Measurements from ENCODE around the gene KAT6B. TPM values are rescaled to one million over a fixed set of nuclear protein-coding genes. Genes with fewer than 3 reads are reported as not detected.

Gene KAT6B
- total and polyA plus RNA-seq, 2 of the 8 experiments (the other 6 are each of a cell fraction or from before 2014, with no cell fraction given) = 7.3 to 30.8 TPM

DNA sequence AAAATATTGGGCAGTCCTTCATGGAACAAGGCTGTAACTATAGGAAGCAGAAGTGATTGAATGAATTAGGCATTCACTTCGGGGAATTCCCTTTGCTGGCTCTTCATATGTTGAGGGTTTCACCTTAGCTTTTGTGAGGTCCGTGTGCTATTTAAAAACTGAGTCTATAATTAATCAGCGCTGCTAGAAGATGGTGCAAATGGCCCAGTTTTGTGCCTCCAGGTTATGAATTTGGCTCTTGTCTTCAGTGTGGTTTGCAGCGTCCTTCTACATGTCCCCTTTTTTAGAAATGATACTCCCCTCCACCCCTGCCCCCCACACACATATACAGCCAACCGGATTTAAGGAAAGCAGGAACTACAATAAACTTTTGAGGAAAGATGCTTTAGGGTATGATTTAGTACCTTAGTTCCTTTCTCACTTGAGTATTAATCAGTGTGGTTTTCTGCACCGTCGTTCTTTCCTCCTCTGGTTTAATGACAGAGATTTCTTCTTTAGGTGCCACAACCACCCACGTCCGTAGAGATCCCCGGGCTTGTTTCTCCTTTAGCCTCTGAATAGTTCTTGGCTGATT, 174.4 kb downstream of the KAT6B start:
- H3K23ac ChIP-seq (ENCODE audit: insufficient read length) = no peak overlapping the region
- FAIRE-seq = no peak
- 84% methylated on average over 10 of the region's 10 CpGs; no CpG with 5 or more reads in 1 of the 2 experiments for WGBS, 2 experiments (ENCODE audit: extremely low coverage in 1 of 2, insufficient coverage in 1 of 2, insufficient read length in 1 of 2, insufficient replicate concordance in 2 of 2, low coverage in 1 of 2, low lambda C conversion rate in 2 of 2, missing lambda C conversion rate in 1 of 2)
- H4K8ac ChIP-seq (ENCODE audit: extremely low read depth, insufficient read depth, low read length) = no peak overlapping the region
- H3K18ac ChIP-seq (ENCODE audit: extremely low read depth, low read length) = no peak overlapping the region
- H3K4me1 ChIP-seq (replicated peaks in 1 of 4; ENCODE audit: control insufficient read depth in 3 of 4, insufficient read depth in 4 of 4, low read length in 3 of 4) = peaks cover 0 to 2% (median 0%) of the 10 kb centered on the region in 4 experiments; a peak in 1 of 7 replicates
- no peak overlapping the region for H2BK15ac ChIP-seq (ENCODE audit: low read length)
- no peaks in the 10 kb centered on the region for H3K27me3 ChIP-seq (replicated peaks in 1 of 4; ENCODE audit: control insufficient read depth in 3 of 4, extremely low read depth in 1 of 4, insufficient read depth in 3 of 4, low read length in 3 of 4)
- H2AFZ ChIP-seq (ENCODE audit: low read length) = no peak overlapping the region
- H3K36me3 ChIP-seq (ENCODE audit: control insufficient read depth in 2 of 4, insufficient read depth in 4 of 4, low read length in 3 of 4) = peaks cover 0 to 6% (median 4%) of the 10 kb centered on the region in 4 experiments; a peak in 2 of 8 replicates
- no peak overlapping the region for H2BK12ac ChIP-seq (ENCODE audit: low read depth, low read length)
- H2AK5ac ChIP-seq (ENCODE audit: low read depth, low read length) = no peak overlapping the region
- no peak overlapping the region for H3K4me2 ChIP-seq (ENCODE audit: insufficient read depth in 1 of 2, low read depth in 2 of 2, low read length in 2 of 2)
- H3K23me2 ChIP-seq (ENCODE audit: low read depth, low read length) = no peaks in the 10 kb centered on the region
- no peak overlapping the region for H3K14ac ChIP-seq (ENCODE audit: insufficient read length)
- no peaks in the 10 kb centered on the region for H3K9me3 ChIP-seq (ENCODE audit: insufficient read depth in 2 of 2, low read depth in 1 of 2, low read length in 1 of 2)
- no peak overlapping the region for H3K4ac ChIP-seq (replicated peaks; ENCODE audit: insufficient read length, low read depth, low read length)
- no peak overlapping the region for H3K4me3 ChIP-seq (ENCODE audit: extremely low read depth in 1 of 4, insufficient read depth in 2 of 4, low read depth in 3 of 4, low read length in 4 of 4)
- no peak overlapping the region for H2BK5ac ChIP-seq (ENCODE audit: low read depth, low read length)
- TF ChIP-seq SP1 (IDR thresholded peaks at IDR 0.05; ENCODE audit: low read depth, low read length) (no peak), SP4 (IDR thresholded peaks at IDR 0.05; ENCODE audit: low read length) (no peak), FOSL1 (IDR thresholded peaks at IDR 0.05; ENCODE audit: insufficient read depth, low read depth, low read length) (no peak)
- H2BK20ac ChIP-seq (ENCODE audit: low read length) = no peak overlapping the region
- peaks cover 0 to 1% of the 10 kb centered on the region in 2 experiments for H4K20me1 ChIP-seq (replicated peaks in 1 of 2; ENCODE audit: control insufficient read depth in 1 of 2, insufficient read depth in 2 of 2, low read length in 2 of 2)
- no peaks in the 10 kb centered on the region for H3K79me2 ChIP-seq (ENCODE audit: control insufficient read depth in 1 of 2, insufficient read depth in 2 of 2, low read length in 2 of 2)
- H3K27ac ChIP-seq (ENCODE audit: low read depth, low read length) = no peak overlapping the region
- H3K79me1 ChIP-seq (ENCODE audit: low read depth, low read length) = no peaks in the 10 kb centered on the region
- no peak overlapping the region for H3K56ac ChIP-seq (replicated peaks; ENCODE audit: insufficient read length, low read depth, low read length)
- no peak overlapping the region for H3K9ac ChIP-seq (replicated peaks in 1 of 4; ENCODE audit: extremely low read depth in 1 of 4, low read depth in 3 of 4, low read length in 3 of 4)
- ChIA-PET POLR2A (ENCODE audit: partially characterized antibody) (no interaction called here), CTCF (ENCODE audit: partially characterized antibody) (interaction anchor here (1.0 to 2.1 kb wide), 5 partner anchors 10 to 726 kb away, joined by 3 to 10 read pairs (median 6); no protein-coding TSS in a partner anchor)
- no peak overlapping the region for H2BK120ac ChIP-seq (replicated peaks; ENCODE audit: low read depth, low read length)
- H4K5ac ChIP-seq (ENCODE audit: insufficient read length, low read depth, low read length) = no peak overlapping the region
- no peak for DNase-seq (ENCODE audit: low read depth in 1 of 2, low spot score in 2 of 2)
- no peak overlapping the region for H4K91ac ChIP-seq (replicated peaks; ENCODE audit: insufficient read length, low read length)

All from H1 (cell line).